Lower leg skin (tissue), 4 donors: ENCODE measurements around the gene NRM. TPM values are rescaled to one million over a fixed set of nuclear protein-coding genes. Genes with fewer than 3 reads are reported as not detected.

Source experiments
- DNase-seq, 2 donors: peaks; one replicate each; pipeline ENCODE4 v3.0.0-alpha.2; 2019; ENCODE audit warnings: low spot score in 2 of 2
- H3K4me3 ChIP-seq: fragments of 200-600 bp; sonication (generic); 2 replicates; pipeline ENCODE4 v1.5.1; 2017; ENCODE audit warnings: mild to moderate bottlenecking, low read depth; ENCODE audit not compliant: poor library complexity, severe bottlenecking
- CTCF ChIP-seq, 3 donors: fragments of 450-650 bp; IDR thresholded peaks; one replicate each; pipeline ENCODE4 v1.5.1; 2016; ENCODE audit warnings: antibody characterized with exemption in 3 of 3, mild to moderate bottlenecking in 3 of 3, moderate library complexity in 2 of 3
- POLR2A ChIP-seq, 2 donors: fragments of 450-650 bp; IDR thresholded peaks; one replicate each; pipeline ENCODE4 v1.6.1; 2016 to 2017; ENCODE audit warnings: antibody characterized with exemption in 2 of 2, mild to moderate bottlenecking in 1 of 2, moderate library complexity in 1 of 2
- WGBS, 2 donors: methylation state at CpG; one replicate each; pipeline ENCODE4 v1.1.5; 2018; 5-methylcytosine and 5-hydroxymethylcytosine counted together
- intact Hi-C: fragments of 100-400 bp; cut with DNase I; formaldehyde crosslinking; loops from one replicate; pipeline ENCODE4 v1.15.0; 2023; ENCODE audit warnings: low total_unique reads
- total RNA-seq, 4 donors: library from RNA; depleted of rRNA; stranded (reverse); fragments of >200 nt; gene quantifications; one replicate each; pipeline ENCODE4 v1.1.0, GENCODE V29; 2016

NRM gene
- total RNA-seq, 4 donors from 2014 or later: 4.3 to 6.9 (median 6.1) TPM

GRCh38 chr6:30656513-30656912 lies 34.3 kb downstream of the NRM start:
- whole genome bisulfite sequencing, 2 donors: 68 to 87% methylated on average over 7 of the region's 7 CpGs
- TF ChIP-seq CTCF (IDR thresholded peaks at IDR 0.05): no peak
- TF ChIP-seq POLR2A (IDR thresholded peaks at IDR 0.05): no peak
- no peak overlapping the region for H3K4me3 ChIP-seq
- DNase-seq: no peak
- intact Hi-C loops: no loop called here

- no peak for TF ChIP-seq POLR2A (IDR thresholded peaks at IDR 0.05)
- no peak for TF ChIP-seq CTCF (IDR thresholded peaks at IDR 0.05)
- intact Hi-C loops: no loop called here
- 91 to 99% methylated on average over 3 of the region's 3 CpGs for WGBS, 2 donors
Measured at GRCh38 chr6:30655743-30656094, 35.1 kb downstream of the NRM start.

DNA sequence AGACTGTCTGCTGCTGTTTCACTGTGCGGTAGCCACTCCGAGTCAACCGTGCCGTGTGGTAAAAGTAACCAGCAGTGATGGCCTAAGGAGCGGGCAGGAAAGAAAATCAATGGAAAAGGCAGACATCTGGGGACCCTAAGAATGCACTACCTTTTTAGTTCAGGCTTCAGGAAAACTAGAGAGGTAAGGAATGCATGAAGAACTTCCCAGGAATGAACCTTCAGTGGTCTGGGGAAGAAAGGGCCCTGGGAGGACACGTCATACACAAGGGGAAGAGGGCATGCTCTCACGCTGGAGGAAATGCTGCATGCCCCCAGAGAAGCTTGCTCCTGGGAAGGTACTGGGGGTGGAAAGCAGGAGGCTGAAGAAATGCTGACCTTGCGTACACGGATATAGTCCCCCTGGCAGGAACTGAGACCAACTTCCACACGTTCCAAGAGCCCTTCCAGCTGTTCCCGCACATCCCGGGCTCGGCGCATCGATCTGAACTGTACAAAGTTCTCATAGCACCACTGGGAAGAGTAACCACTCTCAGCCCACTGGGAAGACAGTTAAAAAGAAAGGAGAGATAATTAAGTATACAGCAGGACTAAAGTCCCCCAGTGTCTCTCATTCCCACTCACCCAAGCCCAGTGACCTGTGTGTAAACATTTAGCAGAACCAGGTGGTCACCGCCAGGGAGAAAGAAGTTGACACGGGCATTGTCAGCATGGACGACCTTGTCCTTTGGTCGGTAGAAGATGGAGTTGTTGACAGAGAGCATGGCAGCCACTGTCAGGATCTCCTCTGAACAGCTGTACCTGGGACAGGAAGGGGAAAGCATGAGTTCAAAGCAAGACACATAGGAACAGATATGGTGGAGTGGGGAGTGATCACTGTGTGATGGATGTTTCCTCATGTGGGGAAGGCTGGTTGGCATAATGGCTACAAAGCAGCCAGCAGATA lies 35.7 kb downstream of the NRM start:
- DNase-seq: no peak
- WGBS, 2 donors: 88 to 92% methylated on average over 19 of the region's 19 CpGs
- intact Hi-C loops: no loop called here
- no peak overlapping the region for H3K4me3 ChIP-seq
- TF ChIP-seq POLR2A (IDR thresholded peaks at IDR 0.05) (no peak), CTCF (IDR thresholded peaks at IDR 0.05) (peak in 1 of 3 donors; percentile 31)

More at GRCh38 chr6:30655743-30656094, 35.1 kb downstream of the NRM start:
- no peak overlapping the region for H3K4me3 ChIP-seq
- DNase-seq: no peak

DNA sequence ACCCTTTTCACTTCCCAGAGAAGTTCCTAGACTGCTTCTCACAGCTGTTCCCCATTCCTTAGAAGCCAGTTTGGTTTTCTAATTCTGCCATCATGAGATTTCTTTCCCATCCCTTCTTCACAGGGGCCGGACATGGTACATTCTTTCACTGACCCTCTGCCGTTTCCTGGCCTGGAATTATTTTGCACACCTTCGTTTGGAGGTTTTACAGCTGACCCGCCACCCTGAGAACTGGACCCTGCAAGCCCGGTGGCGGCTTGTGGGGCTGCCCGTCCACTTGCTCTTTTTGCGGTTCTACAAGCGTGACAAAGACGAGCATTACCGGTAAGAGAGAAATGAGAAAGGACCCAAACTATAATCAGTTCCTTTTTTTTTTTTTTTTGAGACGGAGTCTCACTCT lies 39.6 kb downstream of the NRM start:
- no peak for TF ChIP-seq POLR2A (IDR thresholded peaks at IDR 0.05)
- no peak for TF ChIP-seq CTCF (IDR thresholded peaks at IDR 0.05)
- no peak overlapping the region for H3K4me3 ChIP-seq
- 89 to 90% methylated on average over 12 of the region's 12 CpGs for WGBS, 2 donors
- intact Hi-C loops: no loop called here
- DNase-seq: no peak

GRCh38 chr6:30647242-30648116 lies 43.3 kb downstream of the NRM start:
- peak overlapping the region; percentile 96 for H3K4me3 ChIP-seq
- intact Hi-C loops: no loop called here
- peak; percentile 53 to 93 for DNase-seq
- TF ChIP-seq POLR2A (IDR thresholded peaks at IDR 0.05) (no peak), CTCF (IDR thresholded peaks at IDR 0.05) (peak in 1 of 3 donors; percentile 6)
- WGBS, 2 donors: 0 to 1% methylated on average over 11 to 23 of the region's 78 CpGs
